Nephron progenitor cell (in vitro differentiated cells): ENCODE data around the gene DNAI1.
"Not testable (repeated sequence)": the region's sequence is repeated elsewhere in the genome, so short reads cannot be mapped to it uniquely, and the experiment has no call there.

Experiments
- DNase-seq: peaks from one replicate; pipeline ENCODE4 v3.0.0; 2021
- H3K27ac Mint-ChIP-seq: 2 replicates; pipeline ENCODE4 v1.8.0; 2021; ENCODE audit warnings: mild to moderate bottlenecking, moderate library complexity, mixed read lengths
- H3K27me3 Mint-ChIP-seq: 2 replicates; pipeline ENCODE4 v1.8.0; 2021; ENCODE audit warnings: mild to moderate bottlenecking, low read depth, mixed read lengths; ENCODE audit not compliant: poor library complexity
- H3K36me3 Mint-ChIP-seq: 2 replicates; pipeline ENCODE4 v1.8.0; 2021; ENCODE audit warnings: low read depth, mixed read lengths
- H3K4me1 Mint-ChIP-seq: 2 replicates; pipeline ENCODE4 v1.8.0; 2021; ENCODE audit warnings: mixed read lengths
- H3K4me3 Mint-ChIP-seq: 2 replicates; pipeline ENCODE4 v1.8.0; 2021; ENCODE audit warnings: mild to moderate bottlenecking, moderate library complexity, mixed read lengths
- H3K9me3 Mint-ChIP-seq: 2 replicates; pipeline ENCODE4 v1.8.0; 2021; ENCODE audit warnings: mild to moderate bottlenecking, moderate library complexity, mixed read lengths
- CTCF ChIP-seq: fragments of 200-600 bp; sonication (generic); IDR thresholded peaks from 2 replicates; pipeline ENCODE4 v1.5.0; 2021; ENCODE audit warnings: antibody characterized with exemption

DNAI1 gene

GRCh38 chr9:34437006-34437925 lies 21.3 kb upstream of the DNAI1 start:
- Mint-ChIP-seq H3K9me3 (no peaks in the 10 kb centered on the region), H3K4me1 (peaks cover 5% of the 10 kb centered on the region), H3K27ac (no peak overlapping the region), H3K36me3 (peaks cover 5% of the 10 kb centered on the region), H3K27me3 (no peaks in the 10 kb centered on the region), H3K4me3 (no peak overlapping the region)
- TF ChIP-seq CTCF = peak; percentile 79
- peak; percentile 63 for DNase-seq

GRCh38 chr9:34437926-34438307 lies 20.7 kb upstream of the DNAI1 start:
- not testable (repeated sequence) for H3K27me3 Mint-ChIP-seq, H3K36me3 Mint-ChIP-seq

GRCh38 chr9:34438465-34438864 lies 20.1 kb upstream of the DNAI1 start:
- H3K9me3 Mint-ChIP-seq, H3K27ac Mint-ChIP-seq, H3K27me3 Mint-ChIP-seq, DNase-seq, H3K4me1 Mint-ChIP-seq, H3K36me3 Mint-ChIP-seq, H3K4me3 Mint-ChIP-seq: not testable (repeated sequence)

More at GRCh38 chr9:34437926-34438307, 20.7 kb upstream of the DNAI1 start:
- not testable (repeated sequence) for H3K27ac Mint-ChIP-seq, H3K9me3 Mint-ChIP-seq, H3K4me3 Mint-ChIP-seq, H3K4me1 Mint-ChIP-seq, DNase-seq

GRCh38 chr9:34440017-34440416 lies 18.6 kb upstream of the DNAI1 start:
- DNase-seq = no peak
- H3K4me3 Mint-ChIP-seq = no peak overlapping the region
- peaks cover 5% of the 10 kb centered on the region for H3K36me3 Mint-ChIP-seq
- H3K27me3 Mint-ChIP-seq = no peaks in the 10 kb centered on the region
- no peaks in the 10 kb centered on the region for H3K9me3 Mint-ChIP-seq
- peaks cover 5% of the 10 kb centered on the region for H3K4me1 Mint-ChIP-seq
- H3K27ac Mint-ChIP-seq = no peak overlapping the region
- TF ChIP-seq CTCF = no peak

- Mint-ChIP-seq H3K27me3 (peaks cover 4% of the 10 kb centered on the region), H3K4me3 (no peak overlapping the region)
Observed at GRCh38 chr9:34442770-34443169, 15.8 kb upstream of the DNAI1 start.

GRCh38 chr9:34443533-34443932 lies 15.1 kb upstream of the DNAI1 start:
- Mint-ChIP-seq H3K4me3 (no peak overlapping the region), H3K9me3 (no peaks in the 10 kb centered on the region), H3K36me3 (peaks cover 5% of the 10 kb centered on the region), H3K27me3 (peaks cover 4% of the 10 kb centered on the region), H3K4me1 (peaks cover 5% of the 10 kb centered on the region), H3K27ac (no peak overlapping the region)
- no peak for DNase-seq
- TF ChIP-seq CTCF = no peak

More at GRCh38 chr9:34442770-34443169, 15.8 kb upstream of the DNAI1 start:
- no peak for TF ChIP-seq CTCF
- Mint-ChIP-seq H3K4me1 (peaks cover 5% of the 10 kb centered on the region), H3K27ac (no peak overlapping the region), H3K9me3 (no peaks in the 10 kb centered on the region), H3K36me3 (peaks cover 5% of the 10 kb centered on the region)
- no peak for DNase-seq

- peaks cover 4% of the 10 kb centered on the region for H3K27me3 Mint-ChIP-seq
- no peaks in the 10 kb centered on the region for H3K9me3 Mint-ChIP-seq
- H3K4me3 Mint-ChIP-seq = no peak overlapping the region
- peaks cover 5% of the 10 kb centered on the region for H3K4me1 Mint-ChIP-seq
- no peak for DNase-seq
- TF ChIP-seq CTCF = no peak
- H3K36me3 Mint-ChIP-seq = peaks cover 1% of the 10 kb centered on the region
- H3K27ac Mint-ChIP-seq = no peak overlapping the region
Observed at GRCh38 chr9:34443976-34444375, 14.6 kb upstream of the DNAI1 start.
